ENCODE results near the gene TENT4A.

TENT4A gene

GRCh38 chr5:6740586-6741150, 27.4 kb downstream of the TENT4A start:
- in situ Hi-C loops (cut with HindIII; ENCODE audit: low pct_ligation_motif_present, low pct_unique_long_range_greater_than_20kb, low sequenced_read_pairs), result loop anchor here (25.0 kb wide), 1 partner anchor 103 kb away; the partner anchor contains the start of genes NSUN2 and SRD5A1
- no peak for DNase-seq

GRCh38 chr5:6742081-6742758, 29.0 kb downstream of the TENT4A start:
- in situ Hi-C loops (cut with HindIII; ENCODE audit: low pct_ligation_motif_present, low pct_unique_long_range_greater_than_20kb, low sequenced_read_pairs), result loop anchor here (25.0 kb wide), 1 partner anchor 105 kb away; the partner anchor contains the start of genes NSUN2 and SRD5A1
- DNase-seq, result no peak

- no peak for DNase-seq
- in situ Hi-C loops (cut with HindIII; ENCODE audit: low pct_ligation_motif_present, low pct_unique_long_range_greater_than_20kb, low sequenced_read_pairs), result loop anchor here (25.0 kb wide), 1 partner anchor 106 kb away; the partner anchor contains the start of genes NSUN2 and SRD5A1
Measured at GRCh38 chr5:6743161-6743560, 29.9 kb downstream of the TENT4A start.

DNA sequence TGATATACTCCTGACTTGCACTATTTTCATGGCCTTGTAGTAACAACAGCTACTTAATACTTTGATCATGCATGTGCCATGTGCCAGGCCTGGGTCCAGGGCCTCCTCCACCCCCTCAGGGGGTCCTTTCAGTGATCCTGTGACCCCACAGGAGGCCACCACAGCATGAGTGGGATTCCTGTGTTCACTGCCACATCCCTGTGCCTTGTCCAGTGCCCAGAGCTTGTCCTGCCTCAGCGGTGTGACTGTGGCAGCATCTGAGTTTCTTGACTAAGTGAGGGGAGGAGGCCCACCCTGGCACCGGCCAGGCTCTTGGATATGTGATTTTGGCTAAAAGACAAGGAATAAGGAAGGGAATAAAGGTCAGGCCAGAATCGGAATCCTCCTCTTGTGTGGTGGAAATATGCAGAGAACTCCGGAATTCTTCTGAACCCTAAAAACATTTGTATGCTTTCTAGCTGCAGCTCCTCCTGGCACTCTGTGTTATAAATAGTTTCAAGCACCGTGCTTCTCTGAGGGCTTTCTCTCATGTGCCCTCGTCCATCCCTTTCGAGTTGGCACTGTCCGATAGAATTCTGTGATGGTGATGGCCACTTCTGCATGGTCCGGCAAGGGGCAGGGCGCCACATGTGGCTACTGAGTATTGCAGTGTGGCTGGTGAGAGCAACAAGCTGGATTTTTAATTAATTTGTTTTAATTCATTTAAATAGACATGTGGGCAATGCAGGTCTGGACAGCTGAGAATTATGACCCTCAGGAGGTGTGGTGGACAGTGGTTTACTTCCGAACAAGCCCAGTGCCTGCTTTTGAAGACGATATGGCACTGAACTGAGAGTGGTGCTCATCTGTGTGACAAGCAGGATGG, 31.8 kb downstream of the TENT4A start:
- DNase-seq, result no peak
- in situ Hi-C loops (cut with HindIII; ENCODE audit: low pct_ligation_motif_present, low pct_unique_long_range_greater_than_20kb, low sequenced_read_pairs), result loop anchor here (25.0 kb wide), 1 partner anchor 108 kb away; the partner anchor contains the start of genes NSUN2 and SRD5A1

DNA sequence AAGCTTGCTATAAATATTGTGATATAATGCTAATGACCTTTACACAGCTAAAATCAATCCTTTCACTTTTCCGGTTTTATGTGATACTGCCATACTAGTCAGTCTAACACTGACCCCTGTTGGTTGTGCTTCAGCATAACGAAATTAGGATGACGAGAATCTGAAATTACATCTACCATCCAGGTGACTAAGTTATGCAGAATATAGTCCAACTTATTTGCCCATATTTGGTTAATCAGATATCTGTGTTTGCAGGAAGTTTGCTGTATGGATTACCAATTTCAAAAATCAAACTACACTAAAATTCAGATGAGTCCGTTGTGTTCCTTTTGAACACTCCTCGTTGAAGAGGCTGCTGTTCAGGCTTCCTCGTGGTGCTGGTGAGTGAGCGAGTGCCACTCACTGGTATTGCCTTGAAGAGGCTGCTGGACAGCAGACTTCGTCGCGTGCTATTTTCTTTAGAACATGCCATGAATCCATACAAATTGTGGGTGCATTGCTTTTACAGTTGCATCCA, 32.5 kb downstream of the TENT4A start:
- peak; percentile 57 for DNase-seq
- in situ Hi-C loops (cut with HindIII; ENCODE audit: low pct_ligation_motif_present, low pct_unique_long_range_greater_than_20kb, low sequenced_read_pairs), result loop anchor here (25.0 kb wide), 1 partner anchor 108 kb away; the partner anchor contains the start of genes NSUN2 and SRD5A1

DNA sequence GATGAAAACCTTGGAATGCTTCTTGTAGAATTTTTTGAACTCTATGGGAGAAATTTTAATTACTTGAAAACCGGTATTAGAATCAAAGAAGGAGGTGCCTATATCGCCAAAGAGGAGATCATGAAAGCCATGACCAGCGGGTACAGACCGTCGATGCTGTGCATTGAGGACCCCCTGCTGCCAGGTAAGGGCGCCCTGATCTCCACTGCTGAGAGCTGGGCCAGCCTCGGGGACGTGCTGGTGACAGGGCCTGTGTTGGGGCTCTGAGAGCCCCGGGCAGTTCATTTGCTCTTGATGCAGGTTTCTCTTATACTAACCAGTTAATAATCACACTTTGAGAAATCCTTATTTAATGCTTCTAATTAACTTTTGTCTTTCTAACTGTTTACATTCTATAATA, 33.0 kb downstream of the TENT4A start:
- in situ Hi-C loops (cut with HindIII; ENCODE audit: low pct_ligation_motif_present, low pct_unique_long_range_greater_than_20kb, low sequenced_read_pairs), result loop anchor here (25.0 kb wide), 1 partner anchor 109 kb away; the partner anchor contains the start of genes NSUN2 and SRD5A1
- no peak for DNase-seq

GRCh38 chr5:6747103-6747502, 33.9 kb downstream of the TENT4A start:
- in situ Hi-C loops (cut with HindIII; ENCODE audit: low pct_ligation_motif_present, low pct_unique_long_range_greater_than_20kb, low sequenced_read_pairs), result loop anchor here (25.0 kb wide), 1 partner anchor 110 kb away; the partner anchor contains the start of genes NSUN2 and SRD5A1
- no peak for DNase-seq

- no peak for DNase-seq
- in situ Hi-C loops (cut with HindIII; ENCODE audit: low pct_ligation_motif_present, low pct_unique_long_range_greater_than_20kb, low sequenced_read_pairs), result loop anchor here (25.0 kb wide), 1 partner anchor 111 kb away; the partner anchor contains the start of genes NSUN2 and SRD5A1
Measured at GRCh38 chr5:6748142-6748541, 34.9 kb downstream of the TENT4A start.

GRCh38 chr5:6749026-6749716, 35.9 kb downstream of the TENT4A start:
- in situ Hi-C loops (cut with HindIII; ENCODE audit: low pct_ligation_motif_present, low pct_unique_long_range_greater_than_20kb, low sequenced_read_pairs), result loop anchor here (25.0 kb wide), 1 partner anchor 112 kb away; the partner anchor contains the start of genes NSUN2 and SRD5A1
- DNase-seq, result no peak

DNA sequence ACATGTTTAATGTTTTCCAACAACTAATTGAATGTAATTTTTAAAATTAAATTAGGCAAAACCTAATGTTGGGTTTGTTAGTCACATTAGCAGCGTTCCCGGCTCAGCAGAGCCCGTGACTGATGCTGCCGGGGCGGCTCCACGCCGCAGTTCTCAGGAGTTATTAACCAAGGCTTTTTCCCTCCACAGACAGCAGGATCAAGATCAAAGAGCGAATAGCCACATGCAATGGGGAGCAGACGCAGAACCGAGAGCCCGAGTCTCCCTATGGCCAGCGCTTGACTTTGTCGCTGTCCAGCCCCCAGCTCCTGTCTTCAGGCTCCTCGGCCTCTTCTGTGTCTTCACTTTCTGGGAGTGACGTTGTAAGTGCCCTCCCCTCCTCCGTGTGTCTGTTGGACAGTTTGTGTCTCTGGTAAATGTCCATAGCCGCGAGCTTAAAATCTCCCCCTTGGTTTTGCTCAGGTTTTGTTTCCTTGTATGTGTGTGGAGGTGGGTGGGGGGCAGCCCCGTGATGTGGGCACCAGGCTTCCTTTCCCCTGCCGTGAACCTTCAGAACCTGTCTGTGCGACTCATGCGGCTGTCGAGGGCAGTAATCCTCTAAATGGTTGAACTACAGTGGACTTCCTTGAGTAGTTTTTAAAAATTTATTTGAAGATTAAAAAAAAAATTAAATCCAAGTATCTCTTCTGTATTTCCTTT, 37.1 kb downstream of the TENT4A start:
- DNase-seq, result no peak
- in situ Hi-C loops (cut with HindIII; ENCODE audit: low pct_ligation_motif_present, low pct_unique_long_range_greater_than_20kb, low sequenced_read_pairs), result no loop called here

DNA sequence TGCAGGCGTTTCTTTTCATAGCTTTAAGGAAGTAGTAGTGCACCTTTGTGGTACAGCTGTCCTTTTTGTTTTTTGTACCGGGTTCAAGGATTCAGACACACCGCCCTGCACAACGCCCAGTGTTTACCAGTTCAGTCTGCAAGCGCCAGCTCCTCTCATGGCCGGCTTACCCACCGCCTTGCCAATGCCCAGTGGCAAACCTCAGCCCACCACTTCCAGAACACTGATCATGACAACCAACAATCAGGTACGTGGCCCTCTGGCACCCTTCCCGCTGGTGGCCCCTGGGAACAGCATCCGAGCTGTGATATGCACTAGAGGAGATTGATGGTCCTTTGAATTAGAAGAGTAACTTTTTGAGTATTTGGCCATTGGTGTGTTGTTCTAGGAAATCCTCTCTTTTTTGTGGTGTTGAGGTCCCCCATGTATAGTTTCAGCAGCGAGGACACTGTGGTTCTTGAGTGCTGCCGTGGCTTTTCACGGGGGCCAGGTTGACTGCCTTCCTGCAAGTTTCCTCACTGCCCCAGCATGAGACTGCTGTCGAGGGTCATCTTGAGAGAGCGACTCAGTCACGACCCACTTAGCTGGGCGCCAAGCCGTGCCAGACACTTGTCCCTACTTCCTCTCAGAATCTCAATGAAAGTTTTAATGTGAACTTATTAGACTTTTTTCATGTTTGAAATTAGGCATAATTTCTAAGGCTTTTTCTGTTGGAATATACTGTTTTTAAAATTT, 37.9 kb downstream of the TENT4A start:
- in situ Hi-C loops (cut with HindIII; ENCODE audit: low pct_ligation_motif_present, low pct_unique_long_range_greater_than_20kb, low sequenced_read_pairs), result no loop called here
- no peak for DNase-seq

DNA sequence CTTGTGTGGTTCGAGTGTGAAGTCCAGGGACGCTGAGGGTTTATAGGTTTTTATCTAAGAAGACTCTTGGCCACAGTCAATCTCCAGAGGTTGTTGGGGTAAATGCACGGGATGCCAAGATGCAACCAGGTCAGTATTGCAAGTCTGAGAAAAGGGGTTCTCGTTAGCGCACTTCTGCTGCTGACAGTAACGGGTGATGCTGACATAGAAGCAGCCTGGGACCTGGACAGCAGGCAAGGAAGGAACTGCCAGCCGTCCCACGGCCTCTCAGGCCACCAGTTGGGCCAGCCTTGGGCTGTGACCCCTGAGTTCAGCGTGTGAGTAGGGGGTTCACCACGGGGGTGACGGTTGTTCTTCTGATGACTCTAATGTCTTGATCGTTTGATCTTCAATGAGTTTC, 39.0 kb downstream of the TENT4A start:
- no peak for DNase-seq
- in situ Hi-C loops (cut with HindIII; ENCODE audit: low pct_ligation_motif_present, low pct_unique_long_range_greater_than_20kb, low sequenced_read_pairs), result no loop called here

DNA sequence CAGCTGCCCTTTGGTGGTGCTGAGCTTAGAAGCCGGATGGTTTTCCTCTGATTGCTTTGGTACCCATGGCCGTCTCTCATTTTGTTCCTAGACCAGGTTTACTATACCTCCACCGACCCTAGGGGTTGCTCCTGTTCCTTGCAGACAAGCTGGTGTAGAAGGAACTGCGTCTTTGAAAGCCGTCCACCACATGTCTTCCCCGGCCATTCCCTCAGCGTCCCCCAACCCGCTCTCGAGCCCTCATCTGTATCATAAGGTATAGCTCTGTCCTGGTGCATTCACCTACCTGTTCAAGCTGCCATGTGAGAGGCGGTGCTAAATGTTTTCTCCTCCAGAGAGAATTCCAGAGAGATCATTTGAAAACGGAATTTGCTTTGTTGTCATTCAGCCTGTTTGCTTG, 39.5 kb downstream of the TENT4A start:
- in situ Hi-C loops (cut with HindIII; ENCODE audit: low pct_ligation_motif_present, low pct_unique_long_range_greater_than_20kb, low sequenced_read_pairs), result no loop called here

GRCh38 chr5:6753851-6754250, 40.6 kb downstream of the TENT4A start:
- in situ Hi-C loops (cut with HindIII; ENCODE audit: low pct_ligation_motif_present, low pct_unique_long_range_greater_than_20kb, low sequenced_read_pairs), result no loop called here
- no peak for DNase-seq

More for the DNA sequence above, 39.5 kb downstream of the TENT4A start:
- DNase-seq, result no peak

DNA sequence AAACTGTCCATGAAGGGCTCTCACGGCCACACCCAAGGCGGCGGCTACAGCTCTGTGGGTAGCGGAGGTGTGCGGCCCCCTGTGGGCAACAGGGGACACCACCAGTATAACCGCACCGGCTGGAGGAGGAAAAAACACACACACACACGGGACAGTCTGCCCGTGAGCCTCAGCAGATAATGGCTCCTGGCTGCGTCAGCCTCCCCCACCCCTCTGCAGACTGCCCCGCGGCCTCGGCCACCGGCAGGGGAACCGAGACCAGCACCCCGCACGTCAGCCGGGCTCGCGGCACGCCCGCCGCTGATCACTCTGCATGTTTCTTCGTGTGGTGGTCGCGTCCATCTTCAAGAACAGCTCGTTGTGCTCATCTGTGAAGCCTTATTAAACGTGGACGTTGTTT, 41.5 kb downstream of the TENT4A start:
- no peak for DNase-seq
- in situ Hi-C loops (cut with HindIII; ENCODE audit: low pct_ligation_motif_present, low pct_unique_long_range_greater_than_20kb, low sequenced_read_pairs), result no loop called here

DNA sequence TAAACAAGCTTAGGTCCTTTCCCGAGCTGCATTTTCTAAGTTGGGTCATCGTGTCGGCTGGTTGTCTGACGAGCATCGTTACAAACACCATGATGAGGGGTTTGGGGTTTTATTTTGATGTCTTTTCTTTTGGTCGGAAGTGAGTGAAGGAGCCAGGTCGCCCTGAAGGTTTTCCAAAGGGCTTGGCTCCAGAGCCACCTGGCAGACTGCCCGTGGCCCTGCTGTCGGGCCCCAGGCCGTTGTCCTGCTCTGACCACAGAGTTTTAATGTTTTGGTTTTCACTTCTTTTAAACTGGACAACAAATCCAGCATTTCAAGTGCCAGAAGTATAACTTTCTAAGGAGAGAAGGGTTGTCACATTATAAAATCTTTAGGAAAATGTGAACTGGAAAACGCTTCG, 42.3 kb downstream of the TENT4A start:
- no peak for DNase-seq
- in situ Hi-C loops (cut with HindIII; ENCODE audit: low pct_ligation_motif_present, low pct_unique_long_range_greater_than_20kb, low sequenced_read_pairs), result no loop called here

DNA sequence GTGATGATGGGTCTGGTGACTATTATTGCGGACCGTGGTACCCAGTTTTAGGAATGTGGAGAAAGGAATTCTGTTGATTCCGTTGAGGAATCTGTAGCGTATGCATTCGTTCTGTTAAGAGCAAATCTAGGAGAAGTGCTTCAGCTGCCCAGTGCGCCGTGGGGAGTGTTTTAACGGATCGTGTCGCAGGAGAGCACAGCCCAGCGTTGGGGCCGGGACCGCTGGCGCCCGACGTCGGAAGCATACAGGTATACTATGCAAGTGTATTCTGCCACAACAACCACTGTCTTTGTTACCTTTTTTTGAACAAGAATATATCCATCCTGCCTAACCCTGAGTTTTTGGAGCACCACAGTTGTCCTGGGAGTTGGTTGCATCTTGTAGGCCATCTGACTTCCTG, 42.7 kb downstream of the TENT4A start:
- in situ Hi-C loops (cut with HindIII; ENCODE audit: low pct_ligation_motif_present, low pct_unique_long_range_greater_than_20kb, low sequenced_read_pairs), result no loop called here
- DNase-seq, result no peak
